HepG2 (cell line): Measurements from ENCODE around the gene JTB. TPM values are rescaled to one million over a fixed set of nuclear protein-coding genes. Genes with fewer than 3 reads are reported as not detected.

Experiments
- CBFB ChIP-seq: sonication (generic); formaldehyde crosslinking; IDR thresholded peaks from 2 replicates; pipeline ENCODE4 v1.4.0; 2020; ENCODE audit warnings: missing genetic modification reagents
- KLF13 ChIP-seq: sonication (generic); formaldehyde crosslinking; IDR thresholded peaks from 2 replicates; pipeline ENCODE4 v1.4.0; 2020; ENCODE audit warnings: mild to moderate bottlenecking, missing genetic modification reagents
- NFIC ChIP-seq: IDR thresholded peaks from 2 replicates; pipeline ENCODE4 v1.6.1; 2012; ENCODE audit warnings: mild to moderate bottlenecking, low read length, inconsistent platforms
- RBAK ChIP-seq: sonication (generic); formaldehyde crosslinking; IDR thresholded peaks from 2 replicates; pipeline ENCODE4 v1.5.1; 2020; ENCODE audit warnings: mild to moderate bottlenecking, missing genetic modification reagents
- ZNF124 ChIP-seq: sonication (generic); formaldehyde crosslinking; IDR thresholded peaks from 2 replicates; pipeline ENCODE4 v1.4.0; 2020; ENCODE audit warnings: missing genetic modification reagents
- ZNF235 ChIP-seq: sonication (generic); formaldehyde crosslinking; IDR thresholded peaks from 2 replicates; pipeline ENCODE4 v1.8.1; 2023; ENCODE audit warnings: mild to moderate bottlenecking, missing genetic modification reagents, borderline replicate concordance
- ZNF615 ChIP-seq: sonication (generic); formaldehyde crosslinking; IDR thresholded peaks from 2 replicates; pipeline ENCODE4 v1.5.0; 2020; ENCODE audit warnings: mild to moderate bottlenecking, missing genetic modification reagents, borderline replicate concordance
- ZNF772 ChIP-seq: sonication (generic); formaldehyde crosslinking; IDR thresholded peaks from 2 replicates; pipeline ENCODE4 v1.5.0; 2020; ENCODE audit warnings: mild to moderate bottlenecking, missing genetic modification reagents
- polyA plus RNA-seq, 8 experiments: library from polyadenylated mRNA; depleted of rRNA in 3 of 8; stranded (reverse) in 7 of 8; unstranded in 1 of 8; fragments of >200 nt; fragmentation: Illumina TruSeq in 4 of 8; extraction: Trizol in 4 of 8; gene quantifications; 2 replicates each; pipeline versions ENCODE4 v1.2.1 to v1.2.3, GENCODE V29; 2011 to 2016; ENCODE audit warnings: low read depth in 4 of 8, missing spikeins in 1 of 8, mixed read lengths in 1 of 8; ENCODE audit not compliant: insufficient read depth in 1 of 8
- total RNA-seq, 5 experiments: library from RNA; depleted of rRNA; stranded (reverse); fragments of >200 nt; fragmentation: Illumina TruSeq; extraction: Trizol; gene quantifications; 2 replicates each; pipeline ENCODE4 v1.2.3, GENCODE V29; 2016; ENCODE audit warnings: low read depth in 1 of 5
- TF ChIP-seq, protein P1 (sequence below): sonication (generic); formaldehyde crosslinking; IDR thresholded peaks from 2 replicates; pipeline ENCODE4 v1.5.0; 2020; ENCODE audit warnings: mild to moderate bottlenecking, missing genetic modification reagents, borderline replicate concordance
- TF ChIP-seq, protein P2 (sequence below): sonication (generic); formaldehyde crosslinking; IDR thresholded peaks from 2 replicates; pipeline ENCODE4 v1.8.0; 2022; ENCODE audit warnings: low read depth, missing genetic modification reagents
- TF ChIP-seq, protein P3 (sequence below): sonication (generic); formaldehyde crosslinking; IDR thresholded peaks from 2 replicates; pipeline ENCODE4 v1.5.1; 2020; ENCODE audit warnings: mild to moderate bottlenecking, missing genetic modification reagents
- TF ChIP-seq, protein P4 (sequence below): sonication (generic); formaldehyde crosslinking; IDR thresholded peaks from 2 replicates; pipeline ENCODE4 v1.4.0; 2020; ENCODE audit warnings: missing genetic modification reagents, mild to moderate bottlenecking, borderline replicate concordance

JTB gene
- total and polyA plus RNA-seq, 2 of the 13 experiments (the other 11 are each of a cell fraction or from before 2014, with no cell fraction given), result 96.7 to 99.2 TPM

DNA sequence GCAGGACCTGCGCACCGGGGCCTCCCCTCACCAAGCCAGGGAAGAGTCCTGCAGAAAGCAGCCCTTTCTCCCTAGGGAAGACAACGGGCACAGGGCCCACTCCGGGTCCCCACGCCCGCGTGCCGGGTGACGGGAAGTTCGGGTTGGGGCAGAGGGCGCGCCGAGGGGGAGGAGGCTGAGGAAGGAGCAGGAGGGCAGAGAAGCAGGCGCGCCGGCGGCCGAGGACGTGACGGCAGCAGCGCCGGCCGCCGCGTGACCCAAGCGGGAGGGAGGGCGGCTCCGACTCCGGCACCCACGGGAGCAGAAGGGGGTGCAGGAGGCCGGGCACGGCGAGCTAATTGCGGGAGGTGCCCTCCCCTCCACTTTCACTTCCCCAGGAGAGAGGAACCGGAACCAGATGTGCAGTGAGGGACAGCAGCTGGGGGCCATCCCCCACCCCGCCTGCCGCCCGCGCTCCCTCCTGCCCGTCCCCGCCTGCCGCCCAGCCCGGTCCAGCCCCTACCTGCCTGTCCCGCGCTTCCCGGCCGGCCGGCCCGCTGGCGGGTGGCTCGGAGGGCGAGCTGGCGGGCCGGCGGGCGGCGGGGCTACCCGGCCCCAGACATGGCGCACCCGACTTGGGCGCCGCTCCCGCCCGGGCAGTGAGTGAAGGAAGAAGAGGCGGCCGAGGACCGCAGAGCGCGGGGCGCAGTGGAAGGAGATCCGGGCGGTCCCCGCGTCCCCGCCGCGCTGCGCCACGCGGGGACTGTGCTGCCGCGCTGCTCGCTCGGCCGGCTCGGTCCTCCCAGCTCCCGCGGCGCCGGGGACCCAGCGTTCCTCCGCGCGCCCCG lies 31.5 kb downstream of the JTB start (continued):
- TF ChIP-seq, protein P1, sequence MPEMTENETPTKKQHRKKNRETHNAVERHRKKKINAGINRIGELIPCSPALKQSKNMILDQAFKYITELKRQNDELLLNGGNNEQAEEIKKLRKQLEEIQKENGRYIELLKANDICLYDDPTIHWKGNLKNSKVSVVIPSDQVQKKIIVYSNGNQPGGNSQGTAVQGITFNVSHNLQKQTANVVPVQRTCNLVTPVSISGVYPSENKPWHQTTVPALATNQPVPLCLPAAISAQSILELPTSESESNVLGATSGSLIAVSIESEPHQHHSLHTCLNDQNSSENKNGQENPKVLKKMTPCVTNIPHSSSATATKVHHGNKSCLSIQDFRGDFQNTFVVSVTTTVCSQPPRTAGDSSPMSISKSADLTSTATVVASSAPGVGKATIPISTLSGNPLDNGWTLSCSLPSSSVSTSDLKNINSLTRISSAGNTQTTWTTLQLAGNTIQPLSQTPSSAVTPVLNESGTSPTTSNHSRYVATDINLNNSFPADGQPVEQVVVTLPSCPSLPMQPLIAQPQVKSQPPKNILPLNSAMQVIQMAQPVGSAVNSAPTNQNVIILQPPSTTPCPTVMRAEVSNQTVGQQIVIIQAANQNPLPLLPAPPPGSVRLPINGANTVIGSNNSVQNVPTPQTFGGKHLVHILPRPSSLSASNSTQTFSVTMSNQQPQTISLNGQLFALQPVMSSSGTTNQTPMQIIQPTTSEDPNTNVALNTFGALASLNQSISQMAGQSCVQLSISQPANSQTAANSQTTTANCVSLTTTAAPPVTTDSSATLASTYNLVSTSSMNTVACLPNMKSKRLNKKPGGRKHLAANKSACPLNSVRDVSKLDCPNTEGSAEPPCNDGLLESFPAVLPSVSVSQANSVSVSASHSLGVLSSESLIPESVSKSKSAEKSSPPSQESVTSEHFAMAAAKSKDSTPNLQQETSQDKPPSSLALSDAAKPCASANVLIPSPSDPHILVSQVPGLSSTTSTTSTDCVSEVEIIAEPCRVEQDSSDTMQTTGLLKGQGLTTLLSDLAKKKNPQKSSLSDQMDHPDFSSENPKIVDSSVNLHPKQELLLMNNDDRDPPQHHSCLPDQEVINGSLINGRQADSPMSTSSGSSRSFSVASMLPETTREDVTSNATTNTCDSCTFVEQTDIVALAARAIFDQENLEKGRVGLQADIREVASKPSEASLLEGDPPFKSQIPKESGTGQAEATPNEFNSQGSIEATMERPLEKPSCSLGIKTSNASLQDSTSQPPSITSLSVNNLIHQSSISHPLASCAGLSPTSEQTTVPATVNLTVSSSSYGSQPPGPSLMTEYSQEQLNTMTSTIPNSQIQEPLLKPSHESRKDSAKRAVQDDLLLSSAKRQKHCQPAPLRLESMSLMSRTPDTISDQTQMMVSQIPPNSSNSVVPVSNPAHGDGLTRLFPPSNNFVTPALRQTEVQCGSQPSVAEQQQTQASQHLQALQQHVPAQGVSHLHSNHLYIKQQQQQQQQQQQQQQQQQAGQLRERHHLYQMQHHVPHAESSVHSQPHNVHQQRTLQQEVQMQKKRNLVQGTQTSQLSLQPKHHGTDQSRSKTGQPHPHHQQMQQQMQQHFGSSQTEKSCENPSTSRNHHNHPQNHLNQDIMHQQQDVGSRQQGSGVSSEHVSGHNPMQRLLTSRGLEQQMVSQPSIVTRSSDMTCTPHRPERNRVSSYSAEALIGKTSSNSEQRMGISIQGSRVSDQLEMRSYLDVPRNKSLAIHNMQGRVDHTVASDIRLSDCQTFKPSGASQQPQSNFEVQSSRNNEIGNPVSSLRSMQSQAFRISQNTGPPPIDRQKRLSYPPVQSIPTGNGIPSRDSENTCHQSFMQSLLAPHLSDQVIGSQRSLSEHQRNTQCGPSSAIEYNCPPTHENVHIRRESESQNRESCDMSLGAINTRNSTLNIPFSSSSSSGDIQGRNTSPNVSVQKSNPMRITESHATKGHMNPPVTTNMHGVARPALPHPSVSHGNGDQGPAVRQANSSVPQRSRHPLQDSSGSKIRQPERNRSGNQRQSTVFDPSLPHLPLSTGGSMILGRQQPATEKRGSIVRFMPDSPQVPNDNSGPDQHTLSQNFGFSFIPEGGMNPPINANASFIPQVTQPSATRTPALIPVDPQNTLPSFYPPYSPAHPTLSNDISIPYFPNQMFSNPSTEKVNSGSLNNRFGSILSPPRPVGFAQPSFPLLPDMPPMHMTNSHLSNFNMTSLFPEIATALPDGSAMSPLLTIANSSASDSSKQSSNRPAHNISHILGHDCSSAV (CRISPR knock-in tag), result no peak
- TF ChIP-seq RBAK (CRISPR knock-in tag) (no peak), ZNF124 (CRISPR knock-in tag) (no peak), ZNF235 (CRISPR knock-in tag) (no peak), CBFB (CRISPR knock-in tag) (no peak), ZNF772 (CRISPR knock-in tag) (peak; percentile 84), KLF13 (CRISPR knock-in tag) (0 out of 2 replicates have a peak, but pooled peaks have one; percentile 32), ZNF615 (CRISPR knock-in tag) (no peak), NFIC (no peak)
- TF ChIP-seq, protein P2, sequence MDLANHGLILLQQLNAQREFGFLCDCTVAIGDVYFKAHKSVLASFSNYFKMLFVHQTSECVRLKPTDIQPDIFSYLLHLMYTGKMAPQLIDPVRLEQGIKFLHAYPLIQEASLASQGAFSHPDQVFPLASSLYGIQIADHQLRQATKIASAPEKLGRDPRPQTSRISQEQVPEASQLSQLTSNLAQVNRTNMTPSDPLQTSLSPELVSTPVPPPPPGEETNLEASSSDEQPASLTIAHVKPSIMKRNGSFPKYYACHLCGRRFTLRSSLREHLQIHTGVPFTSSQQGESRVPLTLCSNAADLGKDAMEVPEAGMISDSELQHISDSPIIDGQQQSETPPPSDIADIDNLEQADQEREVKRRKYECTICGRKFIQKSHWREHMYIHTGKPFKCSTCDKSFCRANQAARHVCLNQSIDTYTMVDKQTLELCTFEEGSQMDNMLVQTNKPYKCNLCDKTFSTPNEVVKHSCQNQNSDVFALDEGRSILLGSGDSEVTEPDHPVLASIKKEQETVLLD (CRISPR knock-in tag), result no peak; the same call in 1 of the 2 replicates
- TF ChIP-seq, protein P3, sequence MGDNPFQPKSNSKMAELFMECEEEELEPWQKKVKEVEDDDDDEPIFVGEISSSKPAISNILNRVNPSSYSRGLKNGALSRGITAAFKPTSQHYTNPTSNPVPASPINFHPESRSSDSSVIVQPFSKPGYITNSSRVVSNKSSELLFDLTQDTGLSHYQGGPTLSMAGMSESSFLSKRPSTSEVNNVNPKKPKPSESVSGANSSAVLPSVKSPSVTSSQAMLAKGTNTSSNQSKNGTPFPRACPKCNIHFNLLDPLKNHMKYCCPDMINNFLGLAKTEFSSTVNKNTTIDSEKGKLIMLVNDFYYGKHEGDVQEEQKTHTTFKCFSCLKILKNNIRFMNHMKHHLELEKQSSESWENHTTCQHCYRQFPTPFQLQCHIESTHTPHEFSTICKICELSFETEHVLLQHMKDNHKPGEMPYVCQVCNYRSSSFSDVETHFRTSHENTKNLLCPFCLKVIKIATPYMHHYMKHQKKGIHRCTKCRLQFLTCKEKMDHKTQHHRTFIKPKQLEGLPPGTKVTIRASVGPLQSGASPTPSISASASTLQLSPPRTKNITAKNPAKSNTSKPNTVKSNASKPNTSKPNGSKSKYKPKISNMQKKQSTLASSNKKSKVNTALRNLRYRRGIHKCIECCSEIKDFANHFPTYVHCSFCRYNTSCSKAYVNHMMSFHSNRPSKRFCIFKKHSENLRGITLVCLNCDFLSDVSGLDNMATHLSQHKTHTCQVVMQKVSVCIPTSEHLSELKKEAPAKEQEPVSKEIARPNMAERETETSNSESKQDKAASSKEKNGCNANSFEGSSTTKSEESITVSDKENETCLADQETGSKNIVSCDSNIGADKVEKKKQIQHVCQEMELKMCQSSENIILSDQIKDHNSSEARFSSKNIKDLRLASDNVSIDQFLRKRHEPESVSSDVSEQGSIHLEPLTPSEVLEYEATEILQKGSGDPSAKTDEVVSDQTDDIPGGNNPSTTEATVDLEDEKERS (CRISPR knock-in tag), result no peak
- TF ChIP-seq, protein P4, sequence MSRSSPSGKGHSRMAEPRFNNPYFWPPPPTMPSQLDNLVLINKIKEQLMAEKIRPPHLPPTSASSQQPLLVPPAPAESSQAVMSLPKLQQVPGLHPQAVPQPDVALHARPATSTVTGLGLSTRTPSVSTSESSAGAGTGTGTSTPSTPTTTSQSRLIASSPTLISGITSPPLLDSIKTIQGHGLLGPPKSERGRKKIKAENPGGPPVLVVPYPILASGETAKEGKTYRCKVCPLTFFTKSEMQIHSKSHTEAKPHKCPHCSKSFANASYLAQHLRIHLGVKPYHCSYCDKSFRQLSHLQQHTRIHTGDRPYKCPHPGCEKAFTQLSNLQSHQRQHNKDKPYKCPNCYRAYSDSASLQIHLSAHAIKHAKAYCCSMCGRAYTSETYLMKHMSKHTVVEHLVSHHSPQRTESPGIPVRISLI (CRISPR knock-in tag), result no peak
